Forelimb muscle (tissue), 1 donor: ENCODE results near the gene SNRPA1. TPM values are rescaled to one million over a fixed set of nuclear protein-coding genes. Genes with fewer than 3 reads are reported as not detected.
A peak's percentile ranks its signal among the peaks of the same experiment; 100 is the strongest.

Source experiments
- DNase-seq: peaks from one replicate; pipeline ENCODE4 v3.0.0-alpha.2; 2013; ENCODE audit warnings: low read depth
- polyA plus RNA-seq: library from polyadenylated mRNA; unstranded; fragments of 120-200 nt; gene quantifications from one replicate; pipeline ENCODE4 v1.2.1, GENCODE V29; 2013; ENCODE audit not compliant: insufficient read length

Gene SNRPA1
- polyA plus RNA-seq, 1 donor, result 33.8 TPM

DNA sequence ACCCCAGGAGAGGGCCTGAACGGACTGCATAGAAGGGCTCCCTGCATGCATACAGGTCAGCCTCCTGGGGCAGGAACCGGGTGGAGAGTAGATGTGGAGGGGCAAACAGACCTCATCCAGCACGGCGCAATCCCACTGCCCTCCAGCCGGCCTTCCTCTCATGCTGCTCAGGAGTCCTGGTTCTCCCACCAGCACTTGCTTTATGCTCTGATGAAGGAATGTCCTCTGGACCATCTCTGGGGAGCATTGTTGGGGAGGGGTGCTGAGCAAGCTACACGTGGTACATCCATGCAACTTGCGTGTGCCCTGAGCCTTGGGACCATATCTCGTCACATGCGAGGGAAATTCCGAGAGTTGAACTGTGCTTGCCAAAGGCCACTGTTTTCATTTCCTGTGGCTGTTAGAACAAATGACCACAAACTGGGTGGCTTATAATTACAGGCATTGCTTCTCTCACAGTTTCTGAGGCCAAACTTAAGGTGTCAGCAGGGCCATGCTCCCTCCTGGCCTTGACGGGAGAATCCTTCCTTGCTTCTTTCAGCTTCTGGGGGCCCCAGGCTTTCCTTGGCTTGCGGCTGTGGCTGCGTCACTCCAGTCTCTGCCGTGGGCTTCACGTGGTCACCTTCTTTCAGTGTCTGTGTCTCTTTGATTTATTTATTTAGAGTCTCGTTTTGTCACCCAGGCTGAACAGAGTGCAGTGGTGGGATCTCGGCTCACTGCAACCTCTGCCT lies 30.0 kb downstream of the SNRPA1 start:
- no peak for DNase-seq

DNA sequence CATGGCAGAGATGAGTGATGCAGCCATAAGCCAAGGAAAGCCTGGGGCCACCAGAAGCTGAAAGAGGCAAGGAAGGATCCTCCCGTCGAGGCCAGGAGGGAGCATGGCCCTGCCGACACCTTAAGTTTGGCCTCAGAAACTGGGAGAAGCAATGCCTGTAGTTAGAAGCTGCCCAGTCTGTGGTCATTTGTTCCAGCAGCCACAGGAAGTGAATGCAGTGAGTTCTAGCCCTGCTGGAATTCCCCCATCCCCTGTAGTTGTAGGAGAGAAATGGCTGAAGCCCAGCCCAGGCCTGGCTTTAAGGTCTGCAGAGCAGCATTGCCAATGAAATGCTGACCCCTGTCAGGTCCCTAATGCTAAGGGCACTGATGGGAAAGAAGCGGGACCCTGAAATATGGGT lies 31.0 kb downstream of the SNRPA1 start:
- no peak for DNase-seq

GRCh38 chr15:101262551-101262950 lies 32.5 kb downstream of the SNRPA1 start:
- no peak for DNase-seq

DNA sequence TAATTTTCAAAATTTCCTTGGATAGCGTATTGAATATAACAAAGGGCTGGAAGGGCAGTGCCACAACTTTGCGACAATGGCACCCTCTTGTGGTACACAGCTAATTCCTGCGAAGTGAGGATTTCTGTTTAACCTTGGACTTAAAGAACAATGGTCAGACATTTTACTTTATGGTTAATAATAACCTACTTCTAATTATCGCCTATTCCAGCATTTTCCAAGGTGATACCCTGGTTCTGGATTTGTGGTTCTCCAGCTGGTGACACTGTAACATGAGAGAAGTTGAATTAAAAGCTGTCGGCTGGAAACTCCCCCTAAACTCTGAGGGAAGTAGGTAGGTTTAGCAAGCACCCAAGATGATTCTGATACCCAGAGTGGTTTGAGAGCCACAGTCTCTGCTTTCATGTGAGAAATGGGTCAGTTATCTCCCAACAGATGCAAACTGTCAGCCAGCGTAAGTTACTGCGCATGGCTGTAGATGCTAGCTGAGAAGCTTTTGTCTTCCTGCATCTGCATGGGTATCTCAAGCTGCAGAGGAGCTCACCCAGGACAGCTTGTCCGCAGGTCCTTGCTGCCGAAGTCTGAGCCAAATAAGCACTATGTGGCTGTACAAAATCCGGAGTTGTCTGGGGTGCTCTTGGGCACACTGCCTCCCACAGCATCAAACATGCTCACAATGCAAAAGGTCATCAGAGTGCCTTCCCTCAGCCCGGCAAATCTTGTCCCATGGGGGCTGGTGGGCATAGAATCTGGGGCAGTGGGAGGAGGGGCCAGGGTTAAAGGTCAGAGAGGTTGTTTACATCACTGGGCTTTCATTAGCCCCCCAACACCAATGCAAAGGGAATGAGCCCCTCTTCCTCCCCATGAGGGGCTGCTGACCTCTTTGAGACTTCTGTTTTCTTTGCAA lies 36.6 kb downstream of the SNRPA1 start:
- peak; percentile 66 for DNase-seq

DNA sequence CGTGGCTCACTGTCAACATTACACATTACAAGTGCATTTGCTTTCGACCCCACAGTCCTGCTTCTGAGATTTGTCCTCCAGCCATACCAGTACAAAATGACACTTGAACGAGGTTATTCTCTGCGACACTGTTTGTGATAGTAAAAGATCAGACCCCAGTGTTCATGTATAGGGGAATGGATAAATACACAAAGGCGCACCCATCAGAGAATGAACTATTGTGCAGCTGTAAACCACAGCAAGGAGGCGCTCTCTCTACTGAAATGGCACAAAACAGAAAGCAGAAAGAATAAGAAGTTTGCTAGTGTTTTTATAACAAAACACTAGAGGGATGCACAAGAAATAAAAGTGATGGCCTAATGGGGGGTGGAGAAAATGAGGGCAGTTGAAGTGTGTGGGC lies 38.3 kb downstream of the SNRPA1 start:
- DNase-seq, result no peak

GRCh38 chr15:101255615-101256241 lies 39.3 kb downstream of the SNRPA1 start:
- DNase-seq, result no peak

GRCh38 chr15:101255051-101255395 lies 40.0 kb downstream of the SNRPA1 start:
- no peak for DNase-seq

- no peak for DNase-seq
Measured at GRCh38 chr15:101254157-101255050, 40.6 kb downstream of the SNRPA1 start.

DNA sequence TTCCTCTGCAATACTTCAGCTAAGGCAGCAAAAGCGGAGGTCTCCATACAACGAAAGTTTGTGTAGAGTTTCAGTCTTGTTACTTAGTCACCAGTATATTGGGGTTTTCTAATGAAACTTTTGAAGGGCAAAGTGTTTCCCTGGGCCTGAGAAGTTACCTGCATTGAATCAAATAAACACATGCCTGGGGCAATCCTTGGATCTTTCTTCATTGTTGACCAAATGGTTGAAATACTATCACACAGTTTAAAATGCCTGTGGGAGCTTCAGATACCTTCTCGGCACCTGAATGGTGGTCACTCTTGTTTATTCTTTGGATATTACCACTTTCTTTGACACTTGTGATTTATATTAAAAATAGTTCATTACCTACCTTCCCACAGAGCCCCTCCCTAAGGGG lies 42.2 kb downstream of the SNRPA1 start:
- DNase-seq, result no peak

GRCh38 chr15:101251830-101252820 lies 42.9 kb downstream of the SNRPA1 start, which contains the start of gene CHSY1:
Gene CHSY1 (minus strand): TSS chr15:101252048. CDS start chr15:101251456, 592 bp downstream.
- peak; percentile 72 for DNase-seq

DNA sequence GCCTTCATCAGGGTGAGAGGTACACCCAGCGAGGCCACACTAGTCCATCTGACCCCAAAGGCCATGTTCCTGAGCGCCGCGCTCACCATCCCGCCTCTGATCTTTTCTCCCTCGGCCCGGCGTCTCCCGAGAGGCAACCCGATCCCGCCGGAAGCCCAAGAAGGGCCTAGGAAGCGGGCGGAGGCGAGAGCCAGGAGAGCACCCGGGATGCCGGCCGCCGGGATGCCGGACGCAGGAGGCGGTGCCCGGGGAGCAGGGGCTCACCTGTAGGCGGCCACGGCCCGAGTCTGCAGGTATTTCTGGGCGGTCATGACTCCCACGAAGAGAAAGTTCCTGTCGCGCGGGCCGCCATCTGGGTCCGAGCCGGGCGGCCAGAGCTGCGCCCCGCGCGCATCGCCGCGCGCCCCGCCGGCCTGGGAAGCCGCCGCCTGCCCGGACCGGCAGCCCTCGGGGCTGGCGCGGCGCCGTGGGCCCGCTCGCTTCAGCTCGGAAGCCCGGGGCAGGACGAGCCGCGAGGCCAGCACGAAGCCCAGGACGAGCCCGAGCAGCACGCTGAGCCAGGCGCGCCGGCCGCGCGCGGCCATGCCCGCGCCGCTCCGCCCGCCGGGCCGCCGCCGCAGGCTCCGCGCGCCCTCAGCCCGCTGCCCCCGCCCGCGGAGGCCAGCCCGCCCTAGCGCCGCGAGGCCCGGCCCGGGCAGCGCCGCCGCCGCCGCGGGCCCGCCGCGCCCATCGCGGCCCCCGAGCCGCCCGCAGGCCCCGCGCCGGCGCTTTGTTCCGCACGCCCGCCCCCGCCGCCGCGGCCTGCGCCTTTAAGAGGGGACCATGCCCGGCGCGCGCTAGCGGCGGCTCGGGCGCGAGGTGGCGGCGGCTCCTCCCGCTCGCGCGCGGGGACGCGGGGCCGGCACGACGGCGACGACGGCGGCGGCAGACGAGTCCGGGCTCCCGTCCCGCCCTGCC lies 43.9 kb downstream of the SNRPA1 start:
- no peak for DNase-seq

GRCh38 chr15:101250341-101250831 lies 44.7 kb downstream of the SNRPA1 start:
- no peak for DNase-seq

GRCh38 chr15:101248274-101248673 lies 46.8 kb downstream of the SNRPA1 start:
- no peak for DNase-seq

DNA sequence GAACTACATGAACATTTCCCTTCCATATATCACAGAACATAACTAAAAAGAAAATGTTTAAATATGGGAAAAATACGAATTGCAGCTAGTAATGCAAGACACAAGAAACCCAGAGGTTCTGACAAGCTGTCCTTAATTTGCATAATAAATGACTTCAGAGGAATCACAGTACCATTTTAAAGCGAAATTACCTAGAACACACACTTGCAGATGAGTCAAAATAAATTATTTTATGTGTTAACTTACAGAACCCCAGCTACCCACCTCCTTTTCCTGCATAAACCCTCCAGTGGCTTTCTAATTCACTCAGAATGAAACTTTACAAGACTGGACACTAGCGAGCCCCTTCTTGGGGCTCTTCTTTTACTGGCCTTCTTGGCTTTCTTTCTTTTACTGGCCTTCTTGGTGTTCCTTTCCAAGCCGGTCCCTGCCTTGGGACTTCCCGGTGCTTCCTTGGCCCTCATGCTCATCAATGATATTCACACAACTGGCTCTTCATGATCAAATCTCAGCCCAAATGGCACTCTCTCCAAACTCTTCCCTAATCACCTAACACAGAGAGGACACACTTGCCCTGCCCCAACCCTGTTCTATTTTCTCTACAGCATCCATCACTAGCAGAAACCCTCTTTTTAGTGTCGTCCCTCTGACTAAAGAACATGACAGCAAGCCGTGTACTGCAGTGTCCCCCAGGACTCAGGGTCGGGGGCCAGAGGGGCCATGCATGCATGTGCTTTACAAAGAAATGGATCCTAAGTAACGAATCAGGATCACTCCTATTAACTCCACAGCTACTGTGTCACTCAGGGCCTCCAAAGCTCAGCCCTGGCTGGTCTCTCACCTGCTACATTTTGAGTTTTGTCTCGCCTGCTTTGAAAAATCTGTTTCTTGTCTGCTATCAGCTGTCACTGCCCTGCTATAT lies 48.0 kb downstream of the SNRPA1 start:
- no peak for DNase-seq

GRCh38 chr15:101246391-101246790 lies 48.7 kb downstream of the SNRPA1 start:
- no peak for DNase-seq

DNA sequence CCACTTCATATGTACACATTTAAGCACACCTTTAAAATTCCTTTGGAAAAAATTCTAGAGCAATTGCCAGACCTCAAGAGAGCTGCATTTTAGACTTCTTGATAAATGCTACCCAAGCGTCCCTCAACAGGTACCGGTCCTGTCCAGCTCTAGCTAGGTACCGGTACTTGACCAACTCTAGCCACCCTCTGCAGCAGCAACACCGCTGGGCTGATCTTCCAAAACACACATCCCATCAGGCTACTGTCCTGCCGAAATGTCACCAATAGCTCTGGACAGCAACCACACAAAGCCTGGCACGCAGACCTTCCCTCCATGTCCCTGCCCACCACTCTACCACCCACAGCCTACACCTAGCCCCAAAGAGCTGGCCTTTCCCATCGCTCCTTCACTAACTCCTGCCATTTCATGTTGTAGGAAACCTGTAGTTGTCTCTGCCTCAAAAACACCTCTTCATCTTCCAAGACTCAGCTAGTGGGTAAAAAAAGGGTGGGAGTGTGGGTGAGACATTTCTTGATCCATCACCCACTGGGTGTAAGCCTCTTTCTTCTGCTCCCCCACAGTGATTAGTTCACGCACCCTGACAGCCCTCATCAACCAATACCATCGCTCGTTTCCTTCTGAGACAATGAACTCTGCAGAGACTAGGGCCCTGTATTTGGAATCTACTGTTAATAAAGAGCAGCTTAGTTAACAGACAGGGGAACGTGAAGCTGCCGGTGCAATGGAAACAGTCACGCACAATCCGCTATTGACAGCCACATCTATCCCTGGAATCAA lies 50.0 kb downstream of the SNRPA1 start:
- DNase-seq, result no peak
